HG03575 (cell line): ENCODE data around the gene LNP1.
"Not testable (repeated sequence)": the region's sequence is repeated elsewhere in the genome, so short reads cannot be mapped to it uniquely, and the experiment has no call there.

ENCODE experiments used
- ATAC-seq: cut with Tn5 transposase; IDR thresholded peaks from one replicate; pipeline ENCODE4 v1.9.1; 2021; ENCODE audit not compliant: unreplicated experiment, insufficient number of reproducible peaks, low FRiP score; ENCODE audit errors: extremely low read depth

LNP1 gene

GRCh38 chr3:100423611-100424010 lies 22.3 kb downstream of the LNP1 start:
- ATAC-seq, result no peak

DNA sequence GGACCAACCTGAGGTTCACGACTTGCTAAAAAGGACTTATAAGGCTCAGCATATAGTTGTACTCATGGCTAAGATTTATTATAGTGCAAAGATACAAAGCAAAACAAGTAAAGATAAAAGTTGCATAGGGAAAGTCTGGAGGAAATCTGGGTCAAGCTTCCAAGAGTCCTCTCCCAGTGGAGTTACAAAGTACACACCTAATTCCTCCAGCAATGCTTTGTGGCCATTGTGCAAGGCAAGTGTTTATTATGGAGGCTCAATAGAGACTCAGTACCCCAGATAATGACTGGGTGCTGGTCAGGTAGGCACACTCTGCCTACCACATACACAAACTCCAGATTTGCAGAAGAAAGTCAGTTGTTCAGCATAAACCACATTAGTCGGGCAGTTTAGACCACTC lies 22.9 kb downstream of the LNP1 start:
- no peak for ATAC-seq

- no peak for ATAC-seq
Observed at GRCh38 chr3:100425316-100425715, 24.0 kb downstream of the LNP1 start.

DNA sequence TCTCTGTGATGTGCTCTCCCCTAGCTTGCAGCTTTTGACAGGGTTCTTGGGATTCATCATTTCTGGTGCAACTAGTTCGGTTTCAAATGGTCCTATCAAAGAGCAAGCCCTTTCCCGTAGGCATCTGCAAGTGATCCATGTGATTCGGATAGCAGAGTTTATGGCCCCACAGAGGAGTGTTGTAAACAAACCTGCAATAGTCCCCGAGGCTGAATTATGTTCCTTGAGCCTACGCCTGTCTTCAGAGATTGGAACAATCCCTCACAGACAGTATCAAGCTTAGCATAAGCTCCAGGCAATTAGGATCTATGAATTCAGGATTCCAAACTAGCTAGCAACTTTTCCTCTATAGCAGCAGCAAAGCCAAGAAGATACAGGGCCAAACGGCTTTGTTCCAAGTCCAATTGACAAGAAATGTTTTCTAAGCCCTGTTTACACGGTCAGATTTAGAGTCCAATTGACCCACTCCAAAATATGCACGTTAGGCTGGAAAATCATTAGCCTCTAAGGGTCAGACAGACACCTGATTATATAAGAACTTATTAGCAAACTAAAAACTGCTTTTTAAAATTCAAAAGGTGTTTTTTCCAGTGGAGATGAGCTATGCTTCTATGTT lies 24.8 kb downstream of the LNP1 start:
- ATAC-seq, result no peak

DNA sequence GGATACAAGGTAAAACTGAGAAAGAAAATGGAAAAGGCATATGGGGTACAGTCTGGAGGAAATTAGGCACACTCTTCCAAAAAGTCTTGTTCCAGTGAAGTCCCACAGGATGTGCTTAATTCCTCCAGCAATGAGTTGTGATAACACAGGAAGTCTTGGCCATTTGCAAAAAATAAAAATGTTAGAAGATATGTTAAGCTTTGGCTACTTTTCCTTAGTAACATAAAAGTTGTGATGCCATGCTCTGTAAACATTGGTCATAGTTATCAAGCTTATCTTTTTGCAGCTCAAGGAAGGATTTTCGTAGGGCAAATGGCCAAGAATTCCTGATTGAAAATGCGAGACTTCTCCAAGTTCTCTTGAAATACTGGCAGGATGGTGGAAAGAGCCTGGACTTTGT lies 26.4 kb downstream of the LNP1 start:
- no peak for ATAC-seq

- ATAC-seq, result no peak
Observed at GRCh38 chr3:100429187-100429716, 27.9 kb downstream of the LNP1 start.

DNA sequence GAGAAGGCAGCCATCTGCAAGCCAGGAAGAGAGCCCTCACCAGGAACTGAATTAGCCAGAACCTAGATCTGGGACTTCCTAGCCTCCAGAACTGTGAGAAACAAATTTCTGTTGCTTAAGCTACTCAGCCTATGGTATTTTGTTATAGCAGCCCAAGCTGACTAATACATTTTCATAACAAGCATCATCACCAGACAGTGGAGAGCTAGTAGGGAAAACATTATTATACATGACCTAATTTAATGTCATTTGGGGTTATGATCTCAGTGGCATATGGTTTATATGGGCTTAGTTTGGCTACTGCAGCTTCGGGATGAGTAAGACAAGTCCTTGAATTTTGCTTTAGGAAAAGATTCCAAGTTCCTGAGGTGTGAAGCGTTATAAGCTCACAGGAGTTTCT lies 35.6 kb downstream of the LNP1 start:
- ATAC-seq, result no peak

- no peak for ATAC-seq
Observed at GRCh38 chr3:100437721-100438622, 36.6 kb downstream of the LNP1 start.

DNA sequence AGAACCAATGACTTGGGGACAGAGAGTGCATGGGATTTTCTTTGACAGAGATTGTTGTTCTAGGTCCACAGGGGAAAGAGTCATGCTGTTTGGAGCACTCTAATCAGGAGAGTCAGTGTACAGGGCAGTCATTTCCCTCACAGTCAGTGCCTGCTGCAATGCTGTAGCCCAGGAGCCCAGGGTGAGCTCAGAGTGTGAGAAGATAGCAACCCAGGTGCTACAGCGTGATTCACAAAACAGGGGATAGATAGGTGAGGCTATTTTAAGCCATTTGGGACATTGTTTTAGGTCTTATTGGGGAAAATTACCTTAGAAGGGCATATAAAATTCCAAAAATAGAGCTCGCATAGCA lies 37.3 kb downstream of the LNP1 start:
- no peak for ATAC-seq

DNA sequence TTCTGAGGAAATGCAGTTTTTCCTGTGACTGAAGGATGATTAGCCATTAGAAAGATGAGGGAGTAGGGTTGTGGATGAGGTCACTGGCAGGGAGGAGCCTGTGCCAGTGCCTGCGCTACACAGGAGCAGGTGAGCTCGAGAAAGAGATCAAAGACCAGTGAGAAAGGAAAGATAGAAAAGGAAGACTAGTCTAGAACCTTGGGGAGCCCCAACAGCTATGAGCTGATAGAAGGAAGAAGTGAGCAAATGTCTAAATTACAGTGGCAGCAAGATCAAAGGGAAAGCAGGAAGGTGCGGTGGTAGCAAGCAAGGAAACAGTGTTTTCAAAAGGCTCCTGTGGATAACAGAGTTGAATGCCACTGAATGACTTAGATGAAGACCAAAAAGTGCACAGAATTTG lies 39.6 kb downstream of the LNP1 start:
- ATAC-seq, result no peak

- no peak for ATAC-seq
Observed at GRCh38 chr3:100443690-100444089, 42.4 kb downstream of the LNP1 start.

DNA sequence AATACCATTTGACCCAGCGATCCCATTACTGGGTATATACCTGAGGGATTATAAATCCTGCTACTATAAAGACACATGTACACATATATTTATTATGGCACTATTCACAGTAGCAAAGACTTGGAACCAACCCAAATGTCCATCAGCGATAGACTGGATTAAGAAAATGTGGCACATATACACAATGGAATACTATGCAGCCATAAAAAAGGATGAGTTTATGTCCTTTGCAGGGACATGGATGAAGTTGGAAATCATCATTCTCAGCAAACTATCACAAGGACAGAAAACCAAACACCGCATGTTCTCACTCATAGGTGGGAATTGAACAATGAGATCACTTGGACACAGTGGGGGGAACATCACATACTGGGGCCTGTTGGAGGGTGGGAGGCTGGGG lies 45.7 kb downstream of the LNP1 start:
- not testable (repeated sequence) for ATAC-seq

DNA sequence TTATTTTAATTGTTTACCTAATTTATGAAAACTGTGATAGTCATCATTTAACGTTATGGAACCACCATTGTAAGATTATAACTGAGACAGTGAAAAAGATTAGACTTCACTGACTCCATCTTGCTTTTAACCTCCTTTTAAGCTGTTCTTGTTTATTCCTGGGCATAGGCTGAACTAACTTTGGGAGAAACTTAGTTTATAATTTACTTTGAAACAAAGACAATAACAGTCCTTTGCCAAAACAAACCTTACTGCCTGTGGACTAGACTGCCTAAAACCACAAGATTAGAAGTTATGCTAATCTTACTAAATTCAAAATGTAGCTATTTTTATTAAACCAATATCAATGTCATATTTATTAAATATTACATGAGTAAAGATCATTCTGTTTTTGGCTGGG lies 46.7 kb downstream of the LNP1 start:
- no peak for ATAC-seq

- ATAC-seq, result no peak
Observed at GRCh38 chr3:100449214-100449613, 47.9 kb downstream of the LNP1 start.

GRCh38 chr3:100454677-100455076 lies 53.3 kb downstream of the LNP1 start:
- ATAC-seq, result no peak

GRCh38 chr3:100455841-100456550 lies 54.7 kb downstream of the LNP1 start:
- ATAC-seq, result no peak

- no peak for ATAC-seq
Observed at GRCh38 chr3:100456745-100457144, 55.4 kb downstream of the LNP1 start.

GRCh38 chr3:100457811-100458210 lies 56.5 kb downstream of the LNP1 start:
- no peak for ATAC-seq

- no peak for ATAC-seq
Observed at GRCh38 chr3:100458814-100459213, 57.5 kb downstream of the LNP1 start.

DNA sequence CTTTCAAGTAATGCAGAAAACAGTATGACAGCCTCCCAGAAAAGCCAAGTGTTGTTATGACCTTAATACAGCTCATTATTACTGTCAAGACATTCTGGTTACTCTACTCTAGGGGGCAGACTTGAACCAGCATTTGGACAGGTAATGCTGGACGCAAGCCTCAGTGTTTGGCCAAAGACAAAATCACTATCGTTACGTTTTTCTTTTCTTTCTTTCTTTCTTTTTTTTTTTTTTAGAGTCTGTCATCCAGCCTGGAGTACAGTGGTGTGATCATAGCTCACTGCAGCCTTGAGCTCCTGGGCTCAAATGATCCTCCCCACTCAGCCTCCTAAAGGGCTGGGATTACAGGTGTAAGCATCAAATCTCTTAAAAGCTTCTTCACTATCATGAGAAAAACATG lies 61.7 kb downstream of the LNP1 start:
- peak; percentile 84 for ATAC-seq
